HepG2 (cell line): Measurements from ENCODE around the gene NAA15. TPM values are rescaled to one million over a fixed set of nuclear protein-coding genes. Genes with fewer than 3 reads are reported as not detected.

Experiments used
- ATAC-seq: fragments of 200-7000 bp; cut with Tn5 transposase; 3 replicates; pipeline ENCODE4 v1.9.1; 2020; ENCODE audit warnings: mild to moderate bottlenecking, moderate library complexity
- BruUV-seq: library from RNA; stranded (reverse); fragments of 400-500 nt; replicated peaks from 2 replicates; lab custom pipeline; 2021; lab: Mats Ljungman, UMichigan
- CTCF ChIA-PET: fragments of 300-600 bp; formaldehyde crosslinking; extraction: SDS; loops from one replicate; lab custom pipeline; 2021; ENCODE audit warnings: low total read pairs, inconsistent platforms, low intra/inter-chr PET ratio; lab: Yijun Ruan, JAX
- POLR2A ChIA-PET: fragments of 350-600 bp; sonication (Branson Sonifier 250); formaldehyde crosslinking; loops from one replicate; lab custom pipeline; 2020; ENCODE audit warnings: antibody characterized with exemption, inconsistent platforms; lab: Yijun Ruan, JAX
- DNase-seq: peaks from one replicate; pipeline ENCODE4 v3.0.0-alpha.2; 2015; ENCODE audit warnings: low spot score
- FAIRE-seq: peaks from 3 replicates; lab custom pipeline; 2011; peaks lifted over from hg19 to GRCh38; lab: Jason Lieb, UNC
- H2AFZ ChIP-seq: one replicate; pipeline ENCODE4 v1.6.1; 2011; ENCODE audit warnings: low read length, inconsistent platforms
- H3K27ac ChIP-seq: fragments of 300-600 bp; 3 replicates; pipeline ENCODE4 v1.8.0; 2011; ENCODE audit warnings: mixed run types, mild to moderate bottlenecking, mixed read lengths, low read length, inconsistent platforms; ENCODE audit not compliant: insufficient read depth; ENCODE audit errors: extremely low read length
- H3K27me3 ChIP-seq, 2 experiments: fragments of 200-600 bp in 1 of 2; 2 replicates in 1 of 2; 3 replicates in 1 of 2; pipeline versions ENCODE4 v1.6.0 to v1.8.0; 2011; ENCODE audit warnings: low read length in 2 of 2, mild to moderate bottlenecking in 2 of 2, moderate library complexity in 2 of 2, inconsistent platforms in 1 of 2; ENCODE audit not compliant: insufficient read depth in 2 of 2, control insufficient read depth in 1 of 2
- H3K36me3 ChIP-seq, 2 experiments: fragments of 200-600 bp in 1 of 2; replicated peaks in 1 of 2; 2 replicates in 1 of 2; 3 replicates in 1 of 2; pipeline versions ENCODE4 v1.5.1 to v1.8.0; 2011; ENCODE audit warnings: low read length in 2 of 2, inconsistent platforms in 1 of 2; ENCODE audit not compliant: insufficient read depth in 2 of 2, control insufficient read depth in 1 of 2
- H3K4me1 ChIP-seq: 2 replicates; pipeline ENCODE4 v1.5.1; 2012; ENCODE audit warnings: low read length, inconsistent platforms; ENCODE audit not compliant: insufficient read depth
- H3K4me2 ChIP-seq: 2 replicates; pipeline ENCODE4 v1.6.0; 2011; ENCODE audit warnings: low read depth, low read length, inconsistent platforms
- H3K4me3 ChIP-seq, 3 experiments: fragments of 200-600 bp in 1 of 3; sonication (generic), shearing (Covaris generic) in 1 of 3; replicated peaks in 1 of 3; 2 replicates each; pipeline ENCODE4 v1.5.1; 2011 to 2016; ENCODE audit warnings: low read length in 3 of 3, inconsistent platforms in 2 of 3, low read depth in 2 of 3, mild to moderate bottlenecking in 2 of 3, control low read depth in 1 of 3, mixed read lengths in 1 of 3; ENCODE audit not compliant: insufficient read depth in 1 of 3
- H3K79me2 ChIP-seq: one replicate; pipeline ENCODE4 v1.6.1; 2011; ENCODE audit warnings: low read length, inconsistent platforms; ENCODE audit not compliant: insufficient read depth
- H3K9ac ChIP-seq: 2 replicates; pipeline ENCODE4 v1.6.0; 2011; ENCODE audit warnings: mild to moderate bottlenecking, low read depth, low read length, inconsistent platforms; ENCODE audit not compliant: insufficient read depth
- H3K9me3 ChIP-seq: 2 replicates; pipeline ENCODE4 v1.5.1; 2012; ENCODE audit warnings: mild to moderate bottlenecking, low read length
- H4K20me1 ChIP-seq: 2 replicates; pipeline ENCODE4 v1.6.0; 2011; ENCODE audit warnings: inconsistent platforms, mild to moderate bottlenecking, low read length, moderate library complexity; ENCODE audit not compliant: insufficient read depth
- RNF2 ChIP-seq: fragments of 450-650 bp; conservative IDR thresholded peaks from 2 replicates; pipeline ENCODE4 v1.6.1; 2016; ENCODE audit warnings: low read depth
- ZNF468 ChIP-seq: sonication (generic); formaldehyde crosslinking; IDR thresholded peaks from 2 replicates; pipeline ENCODE4 v1.8.0; 2022; ENCODE audit warnings: mild to moderate bottlenecking, moderate library complexity, missing genetic modification reagents
- WGBS: methylation state at CpG from one replicate; pipeline ENCODE4 v1.1.6; 2017; ENCODE audit warnings: low lambda C conversion rate; 5-methylcytosine and 5-hydroxymethylcytosine counted together
- in situ Hi-C: cut with HindIII; loops from 2 replicates; pipeline ENCODE4 v1.10.0; 2017; ENCODE audit warnings: low pct_unique_long_range_greater_than_20kb; ENCODE audit not compliant: extremely low pct_ligation_motif_present
- intact Hi-C: fragments of 100-400 bp; cut with micrococcal nuclease; formaldehyde crosslinking; loops from one replicate; pipeline ENCODE4 v1.10.0; 2022; ENCODE audit not compliant: unreplicated experiment
- polyA plus RNA-seq, 8 experiments: library from polyadenylated mRNA; depleted of rRNA in 3 of 8; stranded (reverse) in 7 of 8; unstranded in 1 of 8; fragments of >200 nt; fragmentation: Illumina TruSeq in 4 of 8; extraction: Trizol in 4 of 8; gene quantifications; 2 replicates each; pipeline versions ENCODE4 v1.2.1 to v1.2.3, GENCODE V29; 2011 to 2016; ENCODE audit warnings: low read depth in 4 of 8, missing spikeins in 1 of 8, mixed read lengths in 1 of 8; ENCODE audit not compliant: insufficient read depth in 1 of 8
- total RNA-seq, 5 experiments: library from RNA; depleted of rRNA; stranded (reverse); fragments of >200 nt; fragmentation: Illumina TruSeq; extraction: Trizol; gene quantifications; 2 replicates each; pipeline ENCODE4 v1.2.3, GENCODE V29; 2016; ENCODE audit warnings: low read depth in 1 of 5
- TF ChIP-seq, protein P1 (sequence below): sonication (generic); formaldehyde crosslinking; IDR thresholded peaks from 2 replicates; pipeline ENCODE4 v1.4.0; 2020; ENCODE audit warnings: missing genetic modification reagents, mild to moderate bottlenecking, borderline replicate concordance
- TF ChIP-seq, protein P2 (sequence below): sonication (generic); formaldehyde crosslinking; IDR thresholded peaks from 2 replicates; pipeline ENCODE4 v1.9.0; 2021; ENCODE audit warnings: missing genetic modification reagents, borderline replicate concordance
- TF ChIP-seq, protein P3 (sequence below): IDR thresholded peaks from 2 replicates; pipeline ENCODE4 v1.6.1; 2012; ENCODE audit warnings: low read depth, low read length, improper control_type of control experiment
- TF ChIP-seq, protein P4 (sequence below): sonication (generic); formaldehyde crosslinking; IDR thresholded peaks from 2 replicates; pipeline ENCODE4 v1.4.0; 2020; ENCODE audit warnings: mild to moderate bottlenecking, missing genetic modification reagents

The NAA15 gene
- total and polyA plus RNA-seq, 2 of the 13 experiments (the other 11 are each of a cell fraction or from before 2014, with no cell fraction given): 6.2 to 50.2 TPM

- ATAC-seq (no peak), DNase-seq (no peak), FAIRE-seq (no peak)
- H3K79me2 ChIP-seq: no peaks in the 10 kb centered on the region
- no peaks in the 10 kb centered on the region for H3K36me3 ChIP-seq
- H3K27ac ChIP-seq: no peak overlapping the region
- ChIA-PET POLR2A (no interaction called here), CTCF (no interaction called here)
- H3K4me3 ChIP-seq: no peak overlapping the region
- intact Hi-C loops: no loop called here
- no TSS peak for BruUV-seq
- H3K4me2 ChIP-seq: no peak overlapping the region
- H4K20me1 ChIP-seq: no peaks in the 10 kb centered on the region
- WGBS: 80% methylated on average over 16 of the region's 16 CpGs
- H3K27me3 ChIP-seq: no peaks in the 10 kb centered on the region
- H3K4me1 ChIP-seq: no peaks in the 10 kb centered on the region
- in situ Hi-C loops: no loop called here
- no peak overlapping the region for H3K9ac ChIP-seq
- no peaks in the 10 kb centered on the region for H3K9me3 ChIP-seq
- TF ChIP-seq, protein P1, sequence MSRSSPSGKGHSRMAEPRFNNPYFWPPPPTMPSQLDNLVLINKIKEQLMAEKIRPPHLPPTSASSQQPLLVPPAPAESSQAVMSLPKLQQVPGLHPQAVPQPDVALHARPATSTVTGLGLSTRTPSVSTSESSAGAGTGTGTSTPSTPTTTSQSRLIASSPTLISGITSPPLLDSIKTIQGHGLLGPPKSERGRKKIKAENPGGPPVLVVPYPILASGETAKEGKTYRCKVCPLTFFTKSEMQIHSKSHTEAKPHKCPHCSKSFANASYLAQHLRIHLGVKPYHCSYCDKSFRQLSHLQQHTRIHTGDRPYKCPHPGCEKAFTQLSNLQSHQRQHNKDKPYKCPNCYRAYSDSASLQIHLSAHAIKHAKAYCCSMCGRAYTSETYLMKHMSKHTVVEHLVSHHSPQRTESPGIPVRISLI: no peak
- TF ChIP-seq ZNF468 (CRISPR knock-in tag) (no peak), RNF2 (no peak)
- TF ChIP-seq, protein P2, sequence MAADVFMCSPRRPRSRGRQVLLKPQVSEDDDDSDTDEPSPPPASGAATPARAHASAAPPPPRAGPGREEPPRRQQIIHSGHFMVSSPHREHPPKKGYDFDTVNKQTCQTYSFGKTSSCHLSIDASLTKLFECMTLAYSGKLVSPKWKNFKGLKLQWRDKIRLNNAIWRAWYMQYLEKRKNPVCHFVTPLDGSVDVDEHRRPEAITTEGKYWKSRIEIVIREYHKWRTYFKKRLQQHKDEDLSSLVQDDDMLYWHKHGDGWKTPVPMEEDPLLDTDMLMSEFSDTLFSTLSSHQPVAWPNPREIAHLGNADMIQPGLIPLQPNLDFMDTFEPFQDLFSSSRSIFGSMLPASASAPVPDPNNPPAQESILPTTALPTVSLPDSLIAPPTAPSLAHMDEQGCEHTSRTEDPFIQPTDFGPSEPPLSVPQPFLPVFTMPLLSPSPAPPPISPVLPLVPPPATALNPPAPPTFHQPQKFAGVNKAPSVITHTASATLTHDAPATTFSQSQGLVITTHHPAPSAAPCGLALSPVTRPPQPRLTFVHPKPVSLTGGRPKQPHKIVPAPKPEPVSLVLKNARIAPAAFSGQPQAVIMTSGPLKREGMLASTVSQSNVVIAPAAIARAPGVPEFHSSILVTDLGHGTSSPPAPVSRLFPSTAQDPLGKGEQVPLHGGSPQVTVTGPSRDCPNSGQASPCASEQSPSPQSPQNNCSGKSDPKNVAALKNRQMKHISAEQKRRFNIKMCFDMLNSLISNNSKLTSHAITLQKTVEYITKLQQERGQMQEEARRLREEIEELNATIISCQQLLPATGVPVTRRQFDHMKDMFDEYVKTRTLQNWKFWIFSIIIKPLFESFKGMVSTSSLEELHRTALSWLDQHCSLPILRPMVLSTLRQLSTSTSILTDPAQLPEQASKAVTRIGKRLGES (CRISPR knock-in tag): no peak
- TF ChIP-seq, protein P3, sequence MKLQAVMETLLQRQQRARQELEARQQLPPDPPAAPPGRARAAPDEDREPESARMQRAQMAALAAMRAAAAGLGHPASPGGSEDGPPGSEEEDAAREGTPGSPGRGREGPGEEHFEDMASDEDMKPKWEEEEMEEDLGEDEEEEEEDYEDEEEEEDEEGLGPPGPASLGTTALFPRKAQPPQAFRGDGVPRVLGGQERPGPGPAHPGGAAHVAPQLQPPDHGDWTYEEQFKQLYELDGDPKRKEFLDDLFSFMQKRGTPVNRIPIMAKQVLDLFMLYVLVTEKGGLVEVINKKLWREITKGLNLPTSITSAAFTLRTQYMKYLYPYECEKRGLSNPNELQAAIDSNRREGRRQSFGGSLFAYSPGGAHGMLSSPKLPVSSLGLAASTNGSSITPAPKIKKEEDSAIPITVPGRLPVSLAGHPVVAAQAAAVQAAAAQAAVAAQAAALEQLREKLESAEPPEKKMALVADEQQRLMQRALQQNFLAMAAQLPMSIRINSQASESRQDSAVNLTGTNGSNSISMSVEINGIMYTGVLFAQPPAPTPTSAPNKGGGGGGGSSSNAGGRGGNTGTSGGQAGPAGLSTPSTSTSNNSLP: no peak
- TF ChIP-seq, protein P4, sequence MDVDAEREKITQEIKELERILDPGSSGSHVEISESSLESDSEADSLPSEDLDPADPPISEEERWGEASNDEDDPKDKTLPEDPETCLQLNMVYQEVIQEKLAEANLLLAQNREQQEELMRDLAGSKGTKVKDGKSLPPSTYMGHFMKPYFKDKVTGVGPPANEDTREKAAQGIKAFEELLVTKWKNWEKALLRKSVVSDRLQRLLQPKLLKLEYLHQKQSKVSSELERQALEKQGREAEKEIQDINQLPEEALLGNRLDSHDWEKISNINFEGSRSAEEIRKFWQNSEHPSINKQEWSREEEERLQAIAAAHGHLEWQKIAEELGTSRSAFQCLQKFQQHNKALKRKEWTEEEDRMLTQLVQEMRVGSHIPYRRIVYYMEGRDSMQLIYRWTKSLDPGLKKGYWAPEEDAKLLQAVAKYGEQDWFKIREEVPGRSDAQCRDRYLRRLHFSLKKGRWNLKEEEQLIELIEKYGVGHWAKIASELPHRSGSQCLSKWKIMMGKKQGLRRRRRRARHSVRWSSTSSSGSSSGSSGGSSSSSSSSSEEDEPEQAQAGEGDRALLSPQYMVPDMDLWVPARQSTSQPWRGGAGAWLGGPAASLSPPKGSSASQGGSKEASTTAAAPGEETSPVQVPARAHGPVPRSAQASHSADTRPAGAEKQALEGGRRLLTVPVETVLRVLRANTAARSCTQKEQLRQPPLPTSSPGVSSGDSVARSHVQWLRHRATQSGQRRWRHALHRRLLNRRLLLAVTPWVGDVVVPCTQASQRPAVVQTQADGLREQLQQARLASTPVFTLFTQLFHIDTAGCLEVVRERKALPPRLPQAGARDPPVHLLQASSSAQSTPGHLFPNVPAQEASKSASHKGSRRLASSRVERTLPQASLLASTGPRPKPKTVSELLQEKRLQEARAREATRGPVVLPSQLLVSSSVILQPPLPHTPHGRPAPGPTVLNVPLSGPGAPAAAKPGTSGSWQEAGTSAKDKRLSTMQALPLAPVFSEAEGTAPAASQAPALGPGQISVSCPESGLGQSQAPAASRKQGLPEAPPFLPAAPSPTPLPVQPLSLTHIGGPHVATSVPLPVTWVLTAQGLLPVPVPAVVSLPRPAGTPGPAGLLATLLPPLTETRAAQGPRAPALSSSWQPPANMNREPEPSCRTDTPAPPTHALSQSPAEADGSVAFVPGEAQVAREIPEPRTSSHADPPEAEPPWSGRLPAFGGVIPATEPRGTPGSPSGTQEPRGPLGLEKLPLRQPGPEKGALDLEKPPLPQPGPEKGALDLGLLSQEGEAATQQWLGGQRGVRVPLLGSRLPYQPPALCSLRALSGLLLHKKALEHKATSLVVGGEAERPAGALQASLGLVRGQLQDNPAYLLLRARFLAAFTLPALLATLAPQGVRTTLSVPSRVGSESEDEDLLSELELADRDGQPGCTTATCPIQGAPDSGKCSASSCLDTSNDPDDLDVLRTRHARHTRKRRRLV (CRISPR knock-in tag): no peak
- no peak overlapping the region for H2AFZ ChIP-seq
Measured at GRCh38 chr4:139278485-139278884, 22.8 kb upstream of the NAA15 start.
